ENCODE measurements around the gene SRGAP1. TPM values are rescaled to one million over a fixed set of nuclear protein-coding genes. Genes with fewer than 3 reads are reported as not detected.

Gene SRGAP1
- polyA plus RNA-seq: 1 to 10 TPM; 2.2 to 8.5 (median 4.0) TPM
- long read RNA-seq, donor 1, partial matches to known transcripts: 0 of 1 reads
- long read RNA-seq, donor 1, other reads (novel, unspliced or antisense): 0 of 1 reads
- long read RNA-seq, donor 2, partial matches to known transcripts: 0 of 2 reads
- long read RNA-seq, donor 2, other reads (novel, unspliced or antisense): 0 of 2 reads
- long read RNA-seq, donor 3, partial matches to known transcripts: 7 of 9 reads
- long read RNA-seq, donor 3, other reads (novel, unspliced or antisense): 0 of 9 reads
- long read RNA-seq, donor 4: 0 reads
- long read RNA-seq, donor 5: 0 reads
- long read RNA-seq, donor 6, partial matches to known transcripts: 0 of 1 reads
- long read RNA-seq, donor 6, other reads (novel, unspliced or antisense): 0 of 1 reads
- long read RNA-seq, donor 7: 0 reads
- long read RNA-seq, donor 8: 0 reads
- long read RNA-seq, donor 9, partial matches to known transcripts: 0 of 1 reads
- long read RNA-seq, donor 9, other reads (novel, unspliced or antisense): 0 of 1 reads
- long read RNA-seq, donor 10: 0 reads

DNA sequence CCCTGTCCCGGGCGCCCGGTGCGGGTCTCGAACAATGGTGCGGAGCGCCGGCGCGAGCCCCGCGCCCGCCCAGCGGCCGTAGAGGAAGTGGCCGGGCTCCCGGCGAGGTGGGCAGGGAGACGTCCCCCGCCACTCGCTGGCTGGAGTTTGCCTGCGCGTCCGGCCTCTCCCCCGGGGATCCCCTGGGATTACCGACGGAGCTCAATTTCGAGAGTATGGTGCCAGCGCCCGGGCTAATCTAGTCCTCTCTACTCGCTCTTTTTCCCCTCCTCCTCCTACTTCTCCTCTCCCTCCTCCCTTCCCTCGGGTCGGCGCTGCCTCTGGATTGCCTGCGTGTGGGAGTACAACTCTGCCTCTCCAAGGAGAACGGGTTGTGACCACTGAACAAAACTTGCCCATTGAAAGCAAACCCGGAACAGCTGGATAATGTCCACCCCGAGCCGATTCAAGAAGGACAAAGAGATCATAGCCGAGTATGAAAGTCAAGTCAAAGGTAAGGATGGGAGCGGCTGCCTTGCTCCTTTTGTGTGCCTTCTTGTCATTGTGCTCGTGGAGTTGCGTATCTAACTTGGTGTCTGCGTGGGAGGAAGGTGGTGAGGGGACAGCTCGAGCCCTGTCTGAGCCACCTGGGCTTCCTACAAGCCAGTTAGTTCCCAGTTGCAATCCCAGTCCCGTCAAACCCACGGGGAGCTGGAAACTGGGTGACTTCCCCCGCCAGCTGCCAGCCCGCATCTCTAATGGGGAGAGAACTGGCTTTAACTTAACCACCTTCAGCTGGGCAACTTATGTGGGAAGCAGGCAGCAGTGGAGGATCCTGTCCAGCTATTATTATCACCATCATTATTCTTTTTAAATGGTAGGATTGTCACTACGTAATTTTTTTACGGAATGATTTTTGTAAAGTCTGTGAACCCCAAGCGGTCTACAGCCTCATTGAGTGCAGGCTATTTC lies at the start of gene SRGAP1:
TSS of gene SRGAP1 (plus strand) at position 310 of the 951 bp plus-strand sequence. CDS start at position 427, 117 bp downstream.
- Histone ChIP-seq H3K9me3 (ENCODE audit: control insufficient read depth in 2 of 2, insufficient read depth in 1 of 2, low read depth in 1 of 2, low read length in 1 of 2) (no peaks in the 10 kb centered on the region), H3K27me3 (ENCODE audit: control insufficient read depth in 3 of 3, insufficient read depth in 3 of 3, low read length in 3 of 3) (no peaks in the 10 kb centered on the region), H3K36me3 (ENCODE audit: control insufficient read depth in 3 of 3, insufficient read depth in 2 of 3, low read depth in 1 of 3, low read length in 3 of 3) (no peaks in the 10 kb centered on the region), H3K4me3 (ENCODE audit: low read depth in 1 of 3, low read length in 3 of 3) (peak within 1 kb of the TSS; percentile 51 to 91 (median 71)), H3K27ac (ENCODE audit: low read depth in 1 of 3, low read length in 2 of 3) (peak within 1 kb of the TSS; percentile 78 to 92 (median 81)), H3K4me1 (ENCODE audit: control insufficient read depth in 3 of 3, insufficient read depth in 2 of 3, low read depth in 1 of 3, low read length in 2 of 3) (peaks cover 0 to 24% (median 2%) of the 10 kb centered on the region in 3 donors)
- DNase-seq (peak; percentile 72 to 85), FAIRE-seq (no peak)
- WGBS, 3 donors: 3% methylated on average over 38 to 52 of the region's 52 CpGs

DNA sequence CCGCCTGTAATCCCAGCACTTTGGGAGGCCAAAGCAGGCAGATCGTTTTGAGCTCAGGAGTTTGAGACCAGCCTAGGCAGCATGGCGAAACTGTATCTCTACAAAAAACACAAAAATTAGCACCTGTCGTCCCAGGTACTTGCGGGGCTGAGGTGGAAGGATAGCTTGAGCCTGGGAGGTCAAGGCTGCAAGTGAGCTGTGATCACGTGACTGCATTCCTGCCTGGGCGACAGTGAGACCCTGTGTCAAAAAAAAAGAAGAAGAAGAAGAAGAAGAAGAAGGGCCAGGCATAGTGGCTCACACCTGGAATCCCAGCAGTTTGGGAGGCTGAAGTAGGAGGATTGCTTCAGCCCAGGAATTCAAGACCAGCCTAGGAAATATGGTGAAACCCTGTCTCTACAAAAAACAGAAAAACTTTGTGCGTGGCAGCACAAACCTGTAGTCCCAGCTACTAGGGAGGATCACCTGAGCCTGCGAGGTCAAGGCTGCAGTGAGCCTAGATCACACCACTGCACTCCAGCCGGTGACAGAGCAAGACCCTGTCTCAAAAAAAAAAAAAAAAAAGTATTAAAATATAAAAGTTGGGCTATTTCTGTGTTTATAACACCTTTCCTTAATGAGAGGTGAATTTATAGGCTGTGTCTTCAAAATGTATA lies 49.3 kb upstream of the SRGAP1 start:
- Histone ChIP-seq H3K27me3 (ENCODE audit: control insufficient read depth in 3 of 3, insufficient read depth in 3 of 3, low read length in 3 of 3) (no peaks in the 10 kb centered on the region), H3K9me3 (ENCODE audit: control insufficient read depth in 2 of 2, insufficient read depth in 1 of 2, low read depth in 1 of 2, low read length in 1 of 2) (no peaks in the 10 kb centered on the region), H3K36me3 (ENCODE audit: control insufficient read depth in 3 of 3, insufficient read depth in 2 of 3, low read depth in 1 of 3, low read length in 3 of 3) (peaks cover 0 to 9% (median 0%) of the 10 kb centered on the region in 3 donors), H3K27ac (ENCODE audit: low read depth in 1 of 3, low read length in 2 of 3) (no peak overlapping the region), H3K4me1 (ENCODE audit: control insufficient read depth in 3 of 3, insufficient read depth in 2 of 3, low read depth in 1 of 3, low read length in 2 of 3) (no peaks in the 10 kb centered on the region), H3K4me3 (ENCODE audit: low read depth in 1 of 3, low read length in 3 of 3) (no peak overlapping the region)
- no peak for FAIRE-seq
- 91 to 95% (median 92%) methylated on average over 10 of the region's 10 CpGs for WGBS, 3 donors
- DNase-seq: no peak

DNA sequence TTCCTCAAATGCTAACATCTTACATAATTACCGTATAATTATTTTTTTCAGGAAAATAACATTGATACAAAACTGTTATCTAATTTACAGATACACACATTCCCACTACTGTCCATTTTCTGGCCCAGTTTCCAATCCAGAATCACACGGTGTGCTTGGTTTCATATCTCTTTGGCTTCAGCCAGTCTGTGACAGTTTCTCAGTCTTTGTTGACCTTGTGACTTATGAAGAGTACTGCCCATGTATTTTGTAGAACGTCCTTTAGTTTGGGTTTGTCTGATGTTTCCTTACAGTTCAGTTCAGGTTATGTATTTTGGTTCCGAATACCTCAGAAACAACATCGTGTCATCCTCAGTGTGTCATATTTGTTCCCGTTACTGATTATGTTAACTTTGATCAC lies 48.6 kb upstream of the SRGAP1 start:
- DNase-seq (no peak), FAIRE-seq (no peak)
- Histone ChIP-seq H3K27me3 (ENCODE audit: control insufficient read depth in 3 of 3, insufficient read depth in 3 of 3, low read length in 3 of 3) (no peaks in the 10 kb centered on the region), H3K36me3 (ENCODE audit: control insufficient read depth in 3 of 3, insufficient read depth in 2 of 3, low read depth in 1 of 3, low read length in 3 of 3) (peaks cover 0 to 5% (median 0%) of the 10 kb centered on the region in 3 donors), H3K4me1 (ENCODE audit: control insufficient read depth in 3 of 3, insufficient read depth in 2 of 3, low read depth in 1 of 3, low read length in 2 of 3) (no peaks in the 10 kb centered on the region), H3K4me3 (ENCODE audit: low read depth in 1 of 3, low read length in 3 of 3) (no peak overlapping the region), H3K27ac (ENCODE audit: low read depth in 1 of 3, low read length in 2 of 3) (no peak overlapping the region), H3K9me3 (ENCODE audit: control insufficient read depth in 2 of 2, insufficient read depth in 1 of 2, low read depth in 1 of 2, low read length in 1 of 2) (no peaks in the 10 kb centered on the region)
- WGBS, 3 donors: 92 to 94% (median 94%) methylated on average over 6 of the region's 6 CpGs

DNA sequence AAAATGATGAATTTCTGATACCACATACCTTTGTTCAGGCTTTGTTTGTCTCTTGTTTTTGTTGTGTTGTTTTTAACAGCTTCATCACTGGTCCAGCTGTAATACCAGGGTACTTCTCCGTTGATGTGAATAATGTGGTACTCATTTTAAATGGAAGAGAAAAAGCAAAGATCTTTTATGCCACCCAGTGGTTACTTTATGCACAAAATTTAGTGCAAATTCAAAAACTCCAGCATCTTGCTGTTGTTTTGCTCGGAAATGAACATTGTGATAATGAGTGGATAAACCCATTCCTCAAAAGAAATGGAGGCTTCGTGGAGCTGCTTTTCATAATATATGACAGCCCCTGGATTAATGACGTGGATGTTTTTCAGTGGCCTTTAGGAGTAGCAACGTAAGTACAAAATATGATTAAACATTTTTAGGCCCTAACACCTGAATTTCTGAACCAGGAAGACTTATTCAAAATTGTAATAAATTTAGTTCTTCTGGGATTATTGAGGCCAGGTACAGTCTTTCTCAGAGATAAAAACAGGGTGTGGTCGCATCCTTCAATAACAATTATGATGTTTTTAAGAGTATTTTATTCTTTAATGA lies 42.4 kb upstream of the SRGAP1 start:
- DNase-seq (peak; percentile 7 to 24), FAIRE-seq (no peak)
- H3K4me1 ChIP-seq (ENCODE audit: control insufficient read depth in 3 of 3, insufficient read depth in 2 of 3, low read depth in 1 of 3, low read length in 2 of 3): no peaks in the 10 kb centered on the region
- no peaks in the 10 kb centered on the region for H3K27me3 ChIP-seq (ENCODE audit: control insufficient read depth in 3 of 3, insufficient read depth in 3 of 3, low read length in 3 of 3)
- H3K9me3 ChIP-seq (ENCODE audit: control insufficient read depth in 2 of 2, insufficient read depth in 1 of 2, low read depth in 1 of 2, low read length in 1 of 2): no peaks in the 10 kb centered on the region
- 68 to 75% (median 70%) methylated on average over 6 of the region's 6 CpGs for WGBS, 3 donors
- no peak overlapping the region for H3K27ac ChIP-seq (ENCODE audit: low read depth in 1 of 3, low read length in 2 of 3)
- no peaks in the 10 kb centered on the region for H3K36me3 ChIP-seq (ENCODE audit: control insufficient read depth in 3 of 3, insufficient read depth in 2 of 3, low read depth in 1 of 3, low read length in 3 of 3)
- no peak overlapping the region for H3K4me3 ChIP-seq (ENCODE audit: low read depth in 1 of 3, low read length in 3 of 3)

DNA sequence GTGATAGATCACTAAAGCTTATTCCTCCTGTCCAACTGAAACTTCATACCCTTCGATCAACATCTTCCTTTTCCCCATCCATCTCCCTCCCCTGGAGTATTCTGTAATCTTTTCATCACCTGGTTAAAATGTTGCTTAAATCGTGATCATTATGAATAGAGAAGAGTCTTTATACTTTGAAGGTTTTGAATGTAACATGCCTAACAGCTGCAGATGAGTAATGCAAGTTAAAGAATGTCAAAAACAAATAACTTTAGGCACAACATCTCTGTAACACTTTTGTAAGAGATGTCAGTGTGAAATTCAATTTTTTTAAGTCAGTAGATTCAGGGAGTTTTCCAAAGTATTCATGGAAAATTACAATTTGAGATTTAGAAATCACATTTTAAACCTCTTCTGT lies 39.8 kb upstream of the SRGAP1 start:
- no peak overlapping the region for H3K4me3 ChIP-seq (ENCODE audit: low read depth in 1 of 3, low read length in 3 of 3)
- no peaks in the 10 kb centered on the region for H3K27me3 ChIP-seq (ENCODE audit: control insufficient read depth in 3 of 3, insufficient read depth in 3 of 3, low read length in 3 of 3)
- WGBS, 3 donors: 84 to 91% (median 89%) methylated on average over 2 of the region's 2 CpGs
- DNase-seq (no peak), FAIRE-seq (no peak)
- no peaks in the 10 kb centered on the region for H3K9me3 ChIP-seq (ENCODE audit: control insufficient read depth in 2 of 2, insufficient read depth in 1 of 2, low read depth in 1 of 2, low read length in 1 of 2)
- no peaks in the 10 kb centered on the region for H3K4me1 ChIP-seq (ENCODE audit: control insufficient read depth in 3 of 3, insufficient read depth in 2 of 3, low read depth in 1 of 3, low read length in 2 of 3)
- H3K36me3 ChIP-seq (ENCODE audit: control insufficient read depth in 3 of 3, insufficient read depth in 2 of 3, low read depth in 1 of 3, low read length in 3 of 3): peaks cover 0 to 9% (median 0%) of the 10 kb centered on the region in 3 donors
- H3K27ac ChIP-seq (ENCODE audit: low read depth in 1 of 3, low read length in 2 of 3): no peak overlapping the region

DNA sequence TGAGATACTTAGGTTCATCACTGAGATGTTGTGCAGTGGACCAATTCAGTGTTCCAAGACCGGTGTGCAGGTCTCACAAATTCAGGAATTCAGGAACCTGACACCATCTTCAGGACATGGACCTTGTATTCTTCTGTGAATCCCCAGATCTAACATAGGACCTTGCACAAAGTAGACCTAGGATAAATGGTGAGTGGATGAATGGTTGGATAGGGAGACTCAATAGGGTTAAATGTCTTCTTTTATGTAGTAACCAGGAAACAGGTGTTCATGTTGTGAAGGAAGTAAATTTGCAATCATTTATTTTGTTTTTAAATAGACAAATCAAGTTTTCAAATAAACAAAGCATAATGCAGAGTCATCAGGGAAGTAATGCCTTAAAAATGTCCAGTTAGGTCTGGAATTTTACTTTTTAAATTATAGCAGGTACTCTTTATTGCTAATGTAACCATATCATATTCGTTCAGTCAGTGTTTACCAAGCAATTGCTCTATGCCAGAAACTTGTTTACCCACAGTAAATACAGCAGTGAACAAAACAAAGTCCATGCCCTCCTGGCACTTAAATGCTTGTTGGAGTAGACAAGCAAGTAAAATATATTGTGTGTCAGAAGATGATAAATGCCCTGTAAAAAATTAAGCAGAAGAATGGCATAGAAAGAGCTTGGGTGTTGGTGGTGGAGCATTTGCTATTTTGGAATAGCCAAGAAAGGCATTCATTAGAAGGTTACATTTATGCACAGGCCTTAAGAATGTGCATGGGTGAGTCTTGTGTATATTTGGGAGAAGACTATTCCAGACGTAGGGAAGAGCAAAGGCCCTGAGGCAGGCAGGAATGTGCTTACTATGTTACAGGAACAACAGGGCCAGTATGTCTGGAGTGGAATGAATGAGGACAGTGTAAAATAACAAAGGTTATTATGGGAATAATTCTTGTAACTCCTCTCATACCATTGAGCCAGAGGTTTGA lies 38.5 kb upstream of the SRGAP1 start:
- H3K9me3 ChIP-seq (ENCODE audit: control insufficient read depth in 2 of 2, insufficient read depth in 1 of 2, low read depth in 1 of 2, low read length in 1 of 2): no peaks in the 10 kb centered on the region
- H3K36me3 ChIP-seq (ENCODE audit: control insufficient read depth in 3 of 3, insufficient read depth in 2 of 3, low read depth in 1 of 3, low read length in 3 of 3): peaks cover 0 to 9% (median 0%) of the 10 kb centered on the region in 3 donors
- WGBS, 3 donors: 50 to 61% (median 58%) methylated on average over 3 of the region's 3 CpGs
- no peak for FAIRE-seq
- H3K4me1 ChIP-seq (ENCODE audit: control insufficient read depth in 3 of 3, insufficient read depth in 2 of 3, low read depth in 1 of 3, low read length in 2 of 3): no peaks in the 10 kb centered on the region
- H3K27me3 ChIP-seq (ENCODE audit: control insufficient read depth in 3 of 3, insufficient read depth in 3 of 3, low read length in 3 of 3): no peaks in the 10 kb centered on the region
- no peak overlapping the region for H3K27ac ChIP-seq (ENCODE audit: low read depth in 1 of 3, low read length in 2 of 3)
- peak; percentile 8 to 51 for DNase-seq
- H3K4me3 ChIP-seq (ENCODE audit: low read depth in 1 of 3, low read length in 3 of 3): no peak overlapping the region

DNA sequence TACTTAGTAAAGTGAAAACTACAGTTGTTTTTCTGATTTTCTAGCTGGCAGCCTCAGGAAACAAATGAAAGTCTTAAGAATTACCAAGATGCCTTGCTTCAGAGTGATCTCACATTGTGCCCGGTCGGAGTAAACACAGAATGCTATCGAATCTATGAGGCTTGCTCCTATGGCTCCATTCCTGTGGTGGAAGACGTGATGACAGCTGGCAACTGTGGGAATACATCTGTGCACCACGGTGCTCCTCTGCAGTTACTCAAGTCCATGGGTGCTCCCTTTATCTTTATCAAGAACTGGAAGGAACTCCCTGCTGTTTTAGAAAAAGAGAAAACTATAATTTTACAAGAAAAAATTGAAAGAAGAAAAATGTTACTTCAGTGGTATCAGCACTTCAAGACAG lies 35.9 kb upstream of the SRGAP1 start:
- no peaks in the 10 kb centered on the region for H3K4me1 ChIP-seq (ENCODE audit: control insufficient read depth in 3 of 3, insufficient read depth in 2 of 3, low read depth in 1 of 3, low read length in 2 of 3)
- H3K36me3 ChIP-seq (ENCODE audit: control insufficient read depth in 3 of 3, insufficient read depth in 2 of 3, low read depth in 1 of 3, low read length in 3 of 3): peaks cover 0 to 9% (median 0%) of the 10 kb centered on the region in 3 donors
- H3K27me3 ChIP-seq (ENCODE audit: control insufficient read depth in 3 of 3, insufficient read depth in 3 of 3, low read length in 3 of 3): no peaks in the 10 kb centered on the region
- no peak for FAIRE-seq
- H3K27ac ChIP-seq (ENCODE audit: low read depth in 1 of 3, low read length in 2 of 3): no peak overlapping the region
- no peak for DNase-seq
- no peak overlapping the region for H3K4me3 ChIP-seq (ENCODE audit: low read depth in 1 of 3, low read length in 3 of 3)
- WGBS, 3 donors: 87 to 93% (median 90%) methylated on average over 5 of the region's 5 CpGs
- H3K9me3 ChIP-seq (ENCODE audit: control insufficient read depth in 2 of 2, insufficient read depth in 1 of 2, low read depth in 1 of 2, low read length in 1 of 2): no peaks in the 10 kb centered on the region

Measured in small intestine (tissue), 16 donors.